MCF 10A (cell line): ENCODE results near the gene FOXS1. TPM values are rescaled to one million over a fixed set of nuclear protein-coding genes. Genes with fewer than 3 reads are reported as not detected.

Experiments used
- BruUV-seq: library from RNA; stranded (reverse); fragments of 400-500 nt; replicated peaks from 2 replicates; lab custom pipeline; 2021; lab: Mats Ljungman, UMichigan
- CTCF ChIA-PET: fragments of 300-600 bp; sonication (Branson Sonifier 250); formaldehyde crosslinking; extraction: SDS; loops from one replicate; lab custom pipeline; 2021; ENCODE audit warnings: antibody characterized with exemption, inconsistent platforms; lab: Yijun Ruan, JAX
- POLR2A ChIA-PET: fragments of 300-600, 350-650 bp; sonication (Branson Sonifier 250); formaldehyde crosslinking; extraction: SDS; loops from one replicate; lab custom pipeline; 2020; ENCODE audit warnings: antibody characterized with exemption, inconsistent platforms; lab: Yijun Ruan, JAX
- DNase-seq: peaks from one replicate; pipeline ENCODE4 v3.0.0-alpha.2; 2018; ENCODE audit not compliant: unreplicated experiment
- H3K27ac Mint-ChIP-seq: one replicate; pipeline ENCODE4 v1.8.0; 2022; ENCODE audit warnings: mild to moderate bottlenecking, low read depth, mixed read lengths; ENCODE audit not compliant: unreplicated experiment
- H3K27me3 Mint-ChIP-seq: one replicate; pipeline ENCODE4 v1.8.0; 2022; ENCODE audit warnings: mixed read lengths; ENCODE audit not compliant: insufficient read depth, unreplicated experiment
- H3K36me3 Mint-ChIP-seq: one replicate; pipeline ENCODE4 v1.8.0; 2022; ENCODE audit warnings: mild to moderate bottlenecking, moderate library complexity, mixed read lengths; ENCODE audit not compliant: insufficient read depth, unreplicated experiment
- H3K4me1 Mint-ChIP-seq: one replicate; pipeline ENCODE4 v1.8.0; 2022; ENCODE audit warnings: mixed read lengths; ENCODE audit not compliant: insufficient read depth, unreplicated experiment
- H3K4me3 Mint-ChIP-seq: one replicate; pipeline ENCODE4 v1.8.0; 2022; ENCODE audit warnings: mild to moderate bottlenecking, moderate library complexity, mixed read lengths; ENCODE audit not compliant: unreplicated experiment
- H3K9me3 Mint-ChIP-seq: one replicate; pipeline ENCODE4 v1.8.0; 2022; ENCODE audit warnings: mixed read lengths; ENCODE audit not compliant: unreplicated experiment
- intact Hi-C: fragments of 100-400 bp; cut with micrococcal nuclease; formaldehyde crosslinking; loops from 2 replicates; pipeline ENCODE4 v1.14.1; 2022
- total RNA-seq: library from RNA; stranded (reverse); gene quantifications from 2 replicates; pipeline ENCODE4 v1.2.3, GENCODE V29; 2022
- TF ChIP-seq, protein P1 (sequence below): fragments of 200-600 bp; IDR thresholded peaks from one replicate; pipeline ENCODE4 v1.8.0; 2022; ENCODE audit warnings: antibody characterized with exemption, mild to moderate bottlenecking; ENCODE audit not compliant: unreplicated experiment

FOXS1 gene
- total RNA-seq, 1 experiment from 2014 or later, result not detected

DNA sequence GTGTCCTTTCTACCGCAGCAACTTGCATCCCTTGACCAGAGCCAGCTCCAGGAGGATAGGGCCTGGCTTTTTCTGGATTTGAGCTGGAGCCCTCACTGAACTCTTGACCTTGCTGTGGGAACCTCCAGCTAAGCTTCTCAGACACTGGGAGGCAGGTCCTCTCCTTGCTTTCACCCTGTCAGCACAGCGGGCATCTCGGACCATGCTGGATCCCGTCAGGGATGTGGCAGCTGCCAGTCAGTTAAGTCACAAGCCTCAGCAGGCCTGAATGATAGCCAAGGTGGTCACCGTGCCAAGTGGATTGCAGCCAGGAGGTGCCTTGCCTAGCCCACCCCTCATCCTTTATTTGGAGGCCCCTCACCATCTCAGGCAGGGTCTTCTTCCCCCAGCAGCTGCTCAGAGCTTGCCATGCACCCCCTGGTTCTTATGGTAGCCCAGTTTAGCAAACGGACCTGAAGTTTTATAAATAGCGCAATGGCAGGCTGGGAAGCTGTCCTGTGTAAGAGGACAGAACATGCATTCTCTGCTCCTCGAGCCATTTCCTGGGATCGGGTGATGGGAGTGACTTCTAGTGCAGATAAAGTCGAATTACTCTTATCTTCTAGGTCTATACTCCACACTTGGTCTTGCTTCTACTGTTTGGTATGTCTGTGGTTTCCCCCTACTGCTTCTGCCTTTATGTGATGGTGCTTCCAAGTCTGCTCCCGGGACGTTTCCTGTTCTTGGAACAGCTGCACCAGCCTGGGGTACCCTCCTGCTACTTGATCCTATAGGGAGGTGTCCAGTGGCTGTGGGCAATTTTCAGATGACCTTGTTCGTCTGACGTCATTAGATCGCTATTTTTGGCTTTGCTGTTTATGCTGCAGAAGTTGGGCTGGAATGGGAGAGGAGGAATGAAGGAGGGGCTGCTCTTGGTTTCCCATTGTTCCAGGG is 33.3 kb downstream of the FOXS1 start:
- Mint-ChIP-seq H3K36me3 (no peaks in the 10 kb centered on the region), H3K27me3 (no peaks in the 10 kb centered on the region), H3K4me3 (no peak overlapping the region), H3K9me3 (no peaks in the 10 kb centered on the region), H3K27ac (no peak overlapping the region), H3K4me1 (no peaks in the 10 kb centered on the region)
- TF ChIP-seq, protein P1, sequence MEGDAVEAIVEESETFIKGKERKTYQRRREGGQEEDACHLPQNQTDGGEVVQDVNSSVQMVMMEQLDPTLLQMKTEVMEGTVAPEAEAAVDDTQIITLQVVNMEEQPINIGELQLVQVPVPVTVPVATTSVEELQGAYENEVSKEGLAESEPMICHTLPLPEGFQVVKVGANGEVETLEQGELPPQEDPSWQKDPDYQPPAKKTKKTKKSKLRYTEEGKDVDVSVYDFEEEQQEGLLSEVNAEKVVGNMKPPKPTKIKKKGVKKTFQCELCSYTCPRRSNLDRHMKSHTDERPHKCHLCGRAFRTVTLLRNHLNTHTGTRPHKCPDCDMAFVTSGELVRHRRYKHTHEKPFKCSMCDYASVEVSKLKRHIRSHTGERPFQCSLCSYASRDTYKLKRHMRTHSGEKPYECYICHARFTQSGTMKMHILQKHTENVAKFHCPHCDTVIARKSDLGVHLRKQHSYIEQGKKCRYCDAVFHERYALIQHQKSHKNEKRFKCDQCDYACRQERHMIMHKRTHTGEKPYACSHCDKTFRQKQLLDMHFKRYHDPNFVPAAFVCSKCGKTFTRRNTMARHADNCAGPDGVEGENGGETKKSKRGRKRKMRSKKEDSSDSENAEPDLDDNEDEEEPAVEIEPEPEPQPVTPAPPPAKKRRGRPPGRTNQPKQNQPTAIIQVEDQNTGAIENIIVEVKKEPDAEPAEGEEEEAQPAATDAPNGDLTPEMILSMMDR, result no peak
- POLR2A ChIA-PET, result no interaction called here
- CTCF ChIA-PET, result interaction anchor here (2.5 kb wide), 1 partner anchor 11 kb away, joined by 17 read pairs; no protein-coding TSS in a partner anchor
- intact Hi-C loops, result no loop called here
- DNase-seq, result no peak
- BruUV-seq, result no TSS peak

DNA sequence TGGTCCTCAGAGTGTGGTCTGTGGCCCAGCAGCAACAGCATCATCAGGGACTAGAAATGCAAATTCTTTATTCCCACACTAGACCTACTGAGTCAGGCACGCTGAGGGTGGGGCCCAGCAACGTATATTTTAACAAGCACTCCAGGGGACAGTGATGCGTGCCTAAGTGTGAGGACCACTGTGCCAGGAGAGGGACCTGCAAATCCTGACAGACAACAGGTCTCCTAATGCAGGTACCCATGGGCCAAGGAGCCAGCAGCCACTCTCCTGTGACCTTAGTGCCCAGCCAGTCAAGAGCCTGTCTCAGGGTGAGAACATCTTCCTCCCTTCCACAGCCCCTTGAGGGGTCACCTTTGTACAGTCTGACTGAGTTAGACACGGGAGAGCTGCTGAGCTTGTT is 34.2 kb downstream of the FOXS1 start:
- ChIA-PET CTCF (interaction anchor here (1.0 to 2.5 kb wide), 2 partner anchors 12 to 219 kb away, joined by 4 to 17 read pairs; no protein-coding TSS in a partner anchor), POLR2A (no interaction called here)
- BruUV-seq, result no TSS peak
- Mint-ChIP-seq H3K4me1 (no peaks in the 10 kb centered on the region), H3K27me3 (no peaks in the 10 kb centered on the region), H3K4me3 (no peak overlapping the region), H3K9me3 (no peaks in the 10 kb centered on the region), H3K36me3 (peaks cover 8% of the 10 kb centered on the region), H3K27ac (no peak overlapping the region)
- TF ChIP-seq, protein P1, result no peak
- intact Hi-C loops, result no loop called here
- DNase-seq, result no peak

DNA sequence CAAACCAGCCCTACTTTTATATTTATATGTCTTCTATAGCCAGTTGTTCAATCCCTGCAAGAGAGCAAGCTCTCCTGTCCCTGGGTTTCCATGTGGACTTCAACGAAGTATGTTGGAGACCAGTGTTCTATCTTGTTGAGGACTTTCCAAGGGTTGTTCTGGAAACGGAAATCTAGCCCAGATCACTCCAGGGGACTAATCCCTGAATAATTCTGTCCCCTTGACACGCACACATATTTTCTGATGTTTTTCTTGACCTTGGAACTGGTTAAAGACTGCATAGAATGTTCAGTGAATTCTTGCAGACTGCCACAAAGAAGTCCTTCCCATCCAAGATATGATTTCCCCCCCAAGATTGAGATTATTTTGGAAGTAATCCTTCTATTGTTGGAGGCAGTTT is 35.7 kb downstream of the FOXS1 start:
- Mint-ChIP-seq H3K9me3 (no peaks in the 10 kb centered on the region), H3K27ac (no peak overlapping the region), H3K36me3 (peaks cover 10% of the 10 kb centered on the region), H3K27me3 (no peaks in the 10 kb centered on the region), H3K4me3 (no peak overlapping the region), H3K4me1 (no peaks in the 10 kb centered on the region)
- ChIA-PET POLR2A (interaction anchor here (1.1 kb wide), 1 partner anchor 8 kb away, joined by 3 read pairs; no protein-coding TSS in a partner anchor), CTCF (interaction anchor here (0.8 to 2.5 kb wide), 6 partner anchors 11 to 222 kb away, joined by 3 to 17 read pairs (median 4); no protein-coding TSS in a partner anchor)
- intact Hi-C loops, result no loop called here
- no TSS peak for BruUV-seq
- DNase-seq, result no peak
- TF ChIP-seq, protein P1, result no peak

DNA sequence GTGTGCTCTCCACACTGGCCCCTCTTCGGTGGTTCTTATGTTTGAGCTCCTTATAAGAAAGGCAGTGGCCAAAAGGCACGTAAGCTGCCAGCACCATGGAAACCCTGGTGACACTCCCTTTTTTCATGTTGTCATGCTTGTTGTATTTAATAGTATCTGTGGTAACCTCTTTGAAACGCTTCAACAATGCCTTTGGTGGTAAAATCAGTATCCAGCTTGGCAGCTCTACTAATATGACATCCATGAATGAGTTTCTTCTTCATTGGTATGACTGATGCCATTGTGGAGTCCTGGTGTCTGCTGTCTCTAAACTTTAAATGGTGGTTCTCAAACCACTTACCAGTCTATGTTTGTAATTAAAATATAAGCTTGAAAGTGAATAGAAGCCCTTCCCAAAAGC is 36.9 kb downstream of the FOXS1 start:
- H3K4me1 Mint-ChIP-seq, result no peaks in the 10 kb centered on the region
- no peaks in the 10 kb centered on the region for H3K27me3 Mint-ChIP-seq
- CTCF ChIA-PET, result interaction anchor here (0.6 to 3.6 kb wide), 8 partner anchors 14 to 1138 kb away, joined by 3 to 30 read pairs (median 4); no protein-coding TSS in a partner anchor
- peaks cover 22% of the 10 kb centered on the region for H3K36me3 Mint-ChIP-seq
- no peak for DNase-seq
- BruUV-seq, result no TSS peak
- POLR2A ChIA-PET, result interaction anchor here (1.1 kb wide), 1 partner anchor 9 kb away, joined by 3 read pairs; no protein-coding TSS in a partner anchor
- TF ChIP-seq, protein P1, result no peak
- H3K27ac Mint-ChIP-seq, result no peak overlapping the region
- H3K9me3 Mint-ChIP-seq, result no peaks in the 10 kb centered on the region
- H3K4me3 Mint-ChIP-seq, result no peak overlapping the region
- intact Hi-C loops, result no loop called here
